GM18499 (cell line): Measurements from ENCODE around the gene RPUSD1.

ENCODE experiments used
- ATAC-seq: cut with Tn5 transposase; IDR thresholded peaks from one replicate; pipeline ENCODE4 v1.9.1; 2021; ENCODE audit warnings: moderate number of reproducible peaks; ENCODE audit not compliant: insufficient read depth, unreplicated experiment

RPUSD1 gene

GRCh38 chr16:769184-769784 lies 18.9 kb downstream of the RPUSD1 start:
- ATAC-seq = no peak

GRCh38 chr16:768428-768827 lies 19.8 kb downstream of the RPUSD1 start:
- no peak for ATAC-seq

GRCh38 chr16:767743-768235 lies 20.4 kb downstream of the RPUSD1 start:
- no peak for ATAC-seq

- ATAC-seq = no peak
These were observed 21.2 kb downstream of the RPUSD1 start for GRCh38 chr16:766820-767640.

GRCh38 chr16:766008-766819 lies 22.0 kb downstream of the RPUSD1 start:
- ATAC-seq = no peak

- ATAC-seq = no peak
These were observed 22.7 kb downstream of the RPUSD1 start for GRCh38 chr16:765488-765865.

- ATAC-seq = no peak
These were observed 23.2 kb downstream of the RPUSD1 start for GRCh38 chr16:764848-765487.

GRCh38 chr16:764184-764750 lies 23.9 kb downstream of the RPUSD1 start:
- no peak for ATAC-seq

GRCh38 chr16:763369-764183 lies 24.6 kb downstream of the RPUSD1 start:
- no peak for ATAC-seq

GRCh38 chr16:762595-763268 lies 25.4 kb downstream of the RPUSD1 start:
- no peak for ATAC-seq

- no peak for ATAC-seq
These were observed 26.3 kb downstream of the RPUSD1 start for GRCh38 chr16:761625-762513.

- no peak for ATAC-seq
These were observed 27.4 kb downstream of the RPUSD1 start, which contains the start of gene MSLN for GRCh38 chr16:760545-761343. TSS of gene MSLN (plus strand) at chr16:760734. CDS start at chr16:762681, 1,947 bp downstream.

GRCh38 chr16:760065-760464 lies 28.1 kb downstream of the RPUSD1 start:
- no peak for ATAC-seq

GRCh38 chr16:759110-759910 lies 28.9 kb downstream of the RPUSD1 start:
- ATAC-seq = no peak

- ATAC-seq = no peak
These were observed 31.8 kb downstream of the RPUSD1 start for GRCh38 chr16:756428-756827.

GRCh38 chr16:754656-755055 lies 33.5 kb downstream of the RPUSD1 start:
- no peak for ATAC-seq
